Stimulated activated CD4-positive, alpha-beta T cell treated with anti-CD3 and anti-CD28 coated beads, TNF-alpha, amount 100 ng/mL, for 1 hour (primary cell): ENCODE measurements around the gene PI16.

Source experiments
- DNase-seq, 3 donors: peaks; one replicate each; pipeline ENCODE4 v3.0.0-alpha.2; 2020; ENCODE audit warnings: low read depth in 3 of 3, low spot score in 1 of 3

PI16 gene

GRCh38 chr6:36955671-36956445 lies 1.3 kb downstream of the PI16 start:
- DNase-seq, result no peak

GRCh38 chr6:36956446-36956820 lies 1.9 kb downstream of the PI16 start:
- DNase-seq, result no peak

- DNase-seq, result no peak
Measured at GRCh38 chr6:36957773-36958271, 3.3 kb downstream of the PI16 start.

GRCh38 chr6:36958775-36959554 lies 4.4 kb downstream of the PI16 start:
- DNase-seq, result no peak

- no peak for DNase-seq
Measured at GRCh38 chr6:36959555-36960250, 5.2 kb downstream of the PI16 start.

GRCh38 chr6:36961441-36962435 lies 7.2 kb downstream of the PI16 start:
- no peak for DNase-seq

- DNase-seq, result peak; percentile 54 to 59 (median 57)
Measured at GRCh38 chr6:36962874-36963273, 8.3 kb downstream of the PI16 start.

- DNase-seq, result no peak
Measured at GRCh38 chr6:36963451-36964290, 9.1 kb downstream of the PI16 start.

GRCh38 chr6:36964349-36964748 lies 9.8 kb downstream of the PI16 start:
- no peak for DNase-seq

GRCh38 chr6:36964908-36965307 lies 10.4 kb downstream of the PI16 start:
- no peak for DNase-seq

GRCh38 chr6:36967301-36967700 lies 12.8 kb downstream of the PI16 start:
- DNase-seq, result no peak

- DNase-seq, result no peak
Measured at GRCh38 chr6:36967757-36968156, 13.2 kb downstream of the PI16 start.

GRCh38 chr6:36968266-36968977 lies 13.9 kb downstream of the PI16 start:
- no peak for DNase-seq

- no peak for DNase-seq
Measured at GRCh38 chr6:36969240-36969691, 14.7 kb downstream of the PI16 start.

- DNase-seq, result no peak
Measured at GRCh38 chr6:36969988-36970891, 15.7 kb downstream of the PI16 start.

GRCh38 chr6:36970892-36971842 lies 16.6 kb downstream of the PI16 start:
- no peak for DNase-seq
